AG10803 (cell line): ENCODE measurements around the gene DSCAML1.

Source experiments
- DNase-seq: peaks from one replicate; pipeline ENCODE4 v3.0.0; 2010; ENCODE audit warnings: low read depth
- H3K4me3 ChIP-seq: 2 replicates; pipeline ENCODE4 v1.5.1; 2011; ENCODE audit warnings: mild to moderate bottlenecking, low read length, control low read depth
- CTCF ChIP-seq: conservative IDR thresholded peaks from 2 replicates; pipeline ENCODE4 v1.5.1; 2011; ENCODE audit warnings: mild to moderate bottlenecking, low read length, control low read depth, inconsistent platforms

The DSCAML1 gene

GRCh38 chr11:117795638-117796455 lies 1.2 kb downstream of the DSCAML1 start:
- no peak for TF ChIP-seq CTCF
- DNase-seq: no peak
- H3K4me3 ChIP-seq: no peak overlapping the region

GRCh38 chr11:117794772-117795629 lies 2.0 kb downstream of the DSCAML1 start:
- no peak overlapping the region for H3K4me3 ChIP-seq
- no peak for TF ChIP-seq CTCF
- DNase-seq: no peak

GRCh38 chr11:117794135-117794534 lies 2.9 kb downstream of the DSCAML1 start:
- no peak for DNase-seq
- no peak overlapping the region for H3K4me3 ChIP-seq
- TF ChIP-seq CTCF: no peak

- H3K4me3 ChIP-seq: no peak overlapping the region
- TF ChIP-seq CTCF: no peak
- DNase-seq: no peak
Measured at GRCh38 chr11:117793583-117793982, 3.4 kb downstream of the DSCAML1 start.

GRCh38 chr11:117792992-117793391 lies 4.0 kb downstream of the DSCAML1 start:
- no peak for DNase-seq
- no peak overlapping the region for H3K4me3 ChIP-seq
- TF ChIP-seq CTCF: no peak

GRCh38 chr11:117792241-117792640 lies 4.8 kb downstream of the DSCAML1 start:
- no peak for TF ChIP-seq CTCF
- no peak for DNase-seq
- H3K4me3 ChIP-seq: no peak overlapping the region
